ENCODE measurements around the gene IL1RN. TPM values are rescaled to one million over a fixed set of nuclear protein-coding genes. Genes with fewer than 3 reads are reported as not detected.

The IL1RN gene
- total and polyA plus RNA-seq, 2 of the 8 experiments (the other 6 are each of a cell fraction or from before 2014, with no cell fraction given) = not detected

DNA sequence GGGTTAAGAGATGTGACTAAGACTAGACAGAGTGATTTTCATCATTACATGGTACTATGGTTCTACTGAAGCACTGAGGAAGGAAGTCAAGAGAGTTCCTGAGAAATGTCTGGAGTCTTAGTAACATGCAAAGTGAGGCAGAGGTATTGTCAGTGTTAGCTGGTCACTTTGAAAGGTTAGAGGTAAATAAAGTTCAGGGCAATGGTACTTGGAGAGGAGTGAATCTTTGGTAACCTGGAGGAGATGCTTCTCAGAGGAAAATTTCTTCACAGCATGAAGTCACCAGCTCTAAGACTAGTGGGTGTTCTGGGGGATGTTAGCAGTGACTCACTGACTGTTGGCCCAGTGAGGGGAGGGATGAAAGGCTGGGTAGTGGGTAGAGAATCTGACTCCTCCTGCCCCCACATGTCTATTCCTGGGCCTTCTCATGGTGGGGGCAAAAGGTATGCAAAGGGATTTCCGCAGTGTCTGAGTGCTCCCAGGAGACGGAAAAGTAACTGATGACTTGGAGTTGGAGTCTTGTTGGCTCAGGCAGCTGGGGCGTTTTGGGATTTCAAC is 23.3 kb upstream of the IL1RN start:
- CTCF ChIA-PET (ENCODE audit: partially characterized antibody) = interaction anchor here (0.6 to 0.8 kb wide), 2 partner anchors 20 to 24 kb away, joined by 3 to 5 read pairs; no protein-coding TSS in a partner anchor
- no peak overlapping the region for H2BK120ac ChIP-seq (replicated peaks; ENCODE audit: low read depth, low read length)

More for the DNA sequence above, 23.3 kb upstream of the IL1RN start:
- H2AFZ ChIP-seq (ENCODE audit: low read length) = no peak overlapping the region
- WGBS, 2 experiments (ENCODE audit: extremely low coverage in 1 of 2, insufficient coverage in 1 of 2, insufficient read length in 1 of 2, insufficient replicate concordance in 2 of 2, low coverage in 1 of 2, low lambda C conversion rate in 2 of 2, missing lambda C conversion rate in 1 of 2) = 84% methylated on average over 3 of the region's 3 CpGs; no CpG with 5 or more reads in 1 of the 2 experiments
- H3K23ac ChIP-seq (ENCODE audit: insufficient read length) = no peak overlapping the region
- H3K27me3 ChIP-seq (replicated peaks in 1 of 4; ENCODE audit: control insufficient read depth in 3 of 4, extremely low read depth in 1 of 4, insufficient read depth in 3 of 4, low read length in 3 of 4) = no peaks in the 10 kb centered on the region
- H3K27ac ChIP-seq (ENCODE audit: low read depth, low read length) = no peak overlapping the region
- POLR2A ChIA-PET (ENCODE audit: partially characterized antibody) = no interaction called here
- DNase-seq (ENCODE audit: low read depth in 1 of 2, low spot score in 2 of 2) = no peak
- no peak overlapping the region for H2BK20ac ChIP-seq (ENCODE audit: low read length)
- H2BK5ac ChIP-seq (ENCODE audit: low read depth, low read length) = no peak overlapping the region
- no peak overlapping the region for H2BK15ac ChIP-seq (ENCODE audit: low read length)
- H4K20me1 ChIP-seq (replicated peaks in 1 of 2; ENCODE audit: control insufficient read depth in 1 of 2, insufficient read depth in 2 of 2, low read length in 2 of 2) = no peaks in the 10 kb centered on the region
- no peak overlapping the region for H4K91ac ChIP-seq (replicated peaks; ENCODE audit: insufficient read length, low read length)
- H3K56ac ChIP-seq (replicated peaks; ENCODE audit: insufficient read length, low read depth, low read length) = no peak overlapping the region
- H3K4ac ChIP-seq (replicated peaks; ENCODE audit: insufficient read length, low read depth, low read length) = no peak overlapping the region
- no peak overlapping the region for H4K5ac ChIP-seq (ENCODE audit: insufficient read length, low read depth, low read length)
- no peak overlapping the region for H2BK12ac ChIP-seq (ENCODE audit: low read depth, low read length)
- no peak for FAIRE-seq
- no peak overlapping the region for H3K4me2 ChIP-seq (ENCODE audit: insufficient read depth in 1 of 2, low read depth in 2 of 2, low read length in 2 of 2)
- no peaks in the 10 kb centered on the region for H3K79me1 ChIP-seq (ENCODE audit: low read depth, low read length)
- TF ChIP-seq BRCA1 (IDR thresholded peaks at IDR 0.05; ENCODE audit: low read depth, low read length) = no peak
- TF ChIP-seq RNF2 (IDR thresholded peaks at IDR 0.05; ENCODE audit: borderline replicate concordance, low read depth, low read length, missing control alignments, poor library complexity, severe bottlenecking) = no peak
- no peak for TF ChIP-seq SP4 (IDR thresholded peaks at IDR 0.05; ENCODE audit: low read length)
- no peak for TF ChIP-seq EP300 (IDR thresholded peaks at IDR 0.05; ENCODE audit: borderline replicate concordance in 1 of 2, low read depth in 2 of 2, low read length in 2 of 2)
- H3K14ac ChIP-seq (ENCODE audit: insufficient read length) = no peak overlapping the region
- no peaks in the 10 kb centered on the region for H3K23me2 ChIP-seq (ENCODE audit: low read depth, low read length)
- no peaks in the 10 kb centered on the region for H3K36me3 ChIP-seq (ENCODE audit: control insufficient read depth in 2 of 4, insufficient read depth in 4 of 4, low read length in 3 of 4)
- no peak overlapping the region for H3K4me3 ChIP-seq (ENCODE audit: extremely low read depth in 1 of 4, insufficient read depth in 2 of 4, low read depth in 3 of 4, low read length in 4 of 4)
- H3K18ac ChIP-seq (ENCODE audit: extremely low read depth, low read length) = no peak overlapping the region
- no peak overlapping the region for H4K8ac ChIP-seq (ENCODE audit: extremely low read depth, insufficient read depth, low read length)
- H3K4me1 ChIP-seq (replicated peaks in 1 of 4; ENCODE audit: control insufficient read depth in 3 of 4, insufficient read depth in 4 of 4, low read length in 3 of 4) = no peaks in the 10 kb centered on the region
- peaks cover 0 to 3% of the 10 kb centered on the region in 2 experiments; a peak in 1 of 4 replicates for H3K9me3 ChIP-seq (ENCODE audit: insufficient read depth in 2 of 2, low read depth in 1 of 2, low read length in 1 of 2)
- H2AK5ac ChIP-seq (ENCODE audit: low read depth, low read length) = no peak overlapping the region
- H3K9ac ChIP-seq (replicated peaks in 1 of 4; ENCODE audit: extremely low read depth in 1 of 4, low read depth in 3 of 4, low read length in 3 of 4) = no peak overlapping the region
- no peaks in the 10 kb centered on the region for H3K79me2 ChIP-seq (ENCODE audit: control insufficient read depth in 1 of 2, insufficient read depth in 2 of 2, low read length in 2 of 2)

Data from H1 (cell line).